ENCODE results near the gene ATP8B1.

The ATP8B1 gene

DNA sequence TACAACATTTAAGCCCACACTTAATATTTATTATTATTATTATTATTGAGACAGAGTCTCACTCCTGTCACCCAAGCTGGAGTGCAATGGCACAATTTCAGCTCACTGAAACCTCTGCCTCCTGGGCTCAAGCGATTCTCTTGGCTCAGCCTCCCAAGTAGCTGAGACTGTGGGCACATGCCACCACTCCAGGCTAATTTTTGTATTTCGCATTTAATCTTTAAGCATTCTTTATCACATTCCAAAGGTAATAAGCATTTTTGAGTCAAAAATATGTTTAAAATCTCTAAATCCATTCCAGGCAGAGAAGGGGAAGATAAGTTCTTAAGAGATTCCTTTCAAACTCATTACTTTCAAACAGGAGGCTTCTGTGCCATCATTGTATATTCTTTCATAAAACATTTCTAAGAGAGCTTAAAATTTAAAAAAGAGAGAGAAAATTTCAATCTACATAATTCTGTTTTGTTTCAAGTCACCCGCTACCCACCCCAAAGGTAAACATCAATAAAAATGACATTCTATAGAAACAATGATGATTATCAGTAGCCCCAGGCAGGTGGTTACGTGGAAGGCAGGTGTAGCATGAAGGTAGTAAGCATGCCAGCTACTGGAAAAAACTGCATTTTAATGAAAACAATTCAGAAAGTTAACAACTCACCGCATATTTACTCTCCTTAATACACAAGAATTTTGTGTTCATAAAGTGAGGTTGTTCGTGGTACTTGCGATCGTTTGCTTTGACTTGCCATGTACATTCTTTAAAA is 97.1 kb downstream of the ATP8B1 start:
- no peak overlapping the region for H3K9ac ChIP-seq (ENCODE audit: low read depth, low read length)
- no peaks in the 10 kb centered on the region for H3K36me3 ChIP-seq (ENCODE audit: insufficient read depth, low read length)
- H3K4me1 ChIP-seq (ENCODE audit: insufficient read depth, low read length), result no peaks in the 10 kb centered on the region
- no peak for DNase-seq
- no peak overlapping the region for H2AFZ ChIP-seq (ENCODE audit: low read depth, low read length)
- no peak overlapping the region for H3K4me3 ChIP-seq (ENCODE audit: low read depth in 1 of 2, low read length in 2 of 2)
- no peaks in the 10 kb centered on the region for H3K27me3 ChIP-seq (ENCODE audit: insufficient read depth, low read length, poor library complexity)
- no peak for ATAC-seq (ENCODE audit: insufficient read depth, low read depth)
- no peak overlapping the region for H3K4me2 ChIP-seq (ENCODE audit: insufficient read depth, low read length)
- H3K27ac ChIP-seq (ENCODE audit: low read length), result no peak overlapping the region
- H4K20me1 ChIP-seq (ENCODE audit: insufficient read depth, low read length), result peaks cover 7% of the 10 kb centered on the region; the same call in 1 of the 2 replicates
- peaks cover 5% of the 10 kb centered on the region; the same call in 1 of the 2 replicates for H3K79me2 ChIP-seq (ENCODE audit: insufficient read depth, low read length)
- no peaks in the 10 kb centered on the region for H3K9me3 ChIP-seq (ENCODE audit: insufficient read depth, low read length, severe bottlenecking)
- no peak for TF ChIP-seq EZH2 (IDR thresholded peaks at IDR 0.05; ENCODE audit: borderline replicate concordance, low read depth, low read length, severe bottlenecking)
- TF ChIP-seq, protein P1, sequence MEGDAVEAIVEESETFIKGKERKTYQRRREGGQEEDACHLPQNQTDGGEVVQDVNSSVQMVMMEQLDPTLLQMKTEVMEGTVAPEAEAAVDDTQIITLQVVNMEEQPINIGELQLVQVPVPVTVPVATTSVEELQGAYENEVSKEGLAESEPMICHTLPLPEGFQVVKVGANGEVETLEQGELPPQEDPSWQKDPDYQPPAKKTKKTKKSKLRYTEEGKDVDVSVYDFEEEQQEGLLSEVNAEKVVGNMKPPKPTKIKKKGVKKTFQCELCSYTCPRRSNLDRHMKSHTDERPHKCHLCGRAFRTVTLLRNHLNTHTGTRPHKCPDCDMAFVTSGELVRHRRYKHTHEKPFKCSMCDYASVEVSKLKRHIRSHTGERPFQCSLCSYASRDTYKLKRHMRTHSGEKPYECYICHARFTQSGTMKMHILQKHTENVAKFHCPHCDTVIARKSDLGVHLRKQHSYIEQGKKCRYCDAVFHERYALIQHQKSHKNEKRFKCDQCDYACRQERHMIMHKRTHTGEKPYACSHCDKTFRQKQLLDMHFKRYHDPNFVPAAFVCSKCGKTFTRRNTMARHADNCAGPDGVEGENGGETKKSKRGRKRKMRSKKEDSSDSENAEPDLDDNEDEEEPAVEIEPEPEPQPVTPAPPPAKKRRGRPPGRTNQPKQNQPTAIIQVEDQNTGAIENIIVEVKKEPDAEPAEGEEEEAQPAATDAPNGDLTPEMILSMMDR (IDR thresholded peaks at IDR 0.05; ENCODE audit: borderline replicate concordance, extremely low read depth, low read length, poor library complexity, severe bottlenecking), result no peak

DNA sequence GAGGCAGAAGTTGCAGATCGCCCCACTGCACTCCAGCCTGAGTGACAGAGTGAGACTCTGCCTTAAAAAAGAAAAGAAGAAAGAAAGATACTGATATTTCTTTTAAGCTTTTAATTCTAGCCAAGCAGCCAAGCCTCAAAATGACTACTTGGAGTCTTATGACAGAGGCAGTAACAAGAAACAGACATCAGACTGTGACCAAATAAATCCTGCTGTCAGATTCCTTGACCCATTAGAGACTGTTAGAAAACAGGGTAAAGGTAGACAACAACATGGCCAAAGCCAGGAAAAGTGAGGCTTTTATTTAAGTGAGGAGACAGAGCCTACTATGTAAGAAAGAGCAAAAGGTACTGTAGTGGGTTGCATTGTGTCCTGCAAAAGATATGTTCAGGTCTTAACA is 98.1 kb downstream of the ATP8B1 start:
- DNase-seq (no peak), ATAC-seq (ENCODE audit: insufficient read depth, low read depth) (no peak)
- peaks cover 5% of the 10 kb centered on the region; the same call in 1 of the 2 replicates for H3K79me2 ChIP-seq (ENCODE audit: insufficient read depth, low read length)
- H2AFZ ChIP-seq (ENCODE audit: low read depth, low read length), result no peak overlapping the region
- no peak overlapping the region for H3K9ac ChIP-seq (ENCODE audit: low read depth, low read length)
- H3K36me3 ChIP-seq (ENCODE audit: insufficient read depth, low read length), result no peaks in the 10 kb centered on the region
- H3K27ac ChIP-seq (ENCODE audit: low read length), result no peak overlapping the region
- H3K4me1 ChIP-seq (ENCODE audit: insufficient read depth, low read length), result no peaks in the 10 kb centered on the region
- H3K4me2 ChIP-seq (ENCODE audit: insufficient read depth, low read length), result no peak overlapping the region
- no peaks in the 10 kb centered on the region for H3K27me3 ChIP-seq (ENCODE audit: insufficient read depth, low read length, poor library complexity)
- H3K4me3 ChIP-seq (ENCODE audit: low read depth in 1 of 2, low read length in 2 of 2), result no peak overlapping the region
- peaks cover 7% of the 10 kb centered on the region; the same call in 1 of the 2 replicates for H4K20me1 ChIP-seq (ENCODE audit: insufficient read depth, low read length)
- TF ChIP-seq EZH2 (IDR thresholded peaks at IDR 0.05; ENCODE audit: borderline replicate concordance, low read depth, low read length, severe bottlenecking), result no peak
- TF ChIP-seq, protein P1 (IDR thresholded peaks at IDR 0.05; ENCODE audit: borderline replicate concordance, extremely low read depth, low read length, poor library complexity, severe bottlenecking), result no peak
- no peaks in the 10 kb centered on the region for H3K9me3 ChIP-seq (ENCODE audit: insufficient read depth, low read length, severe bottlenecking)

DNA sequence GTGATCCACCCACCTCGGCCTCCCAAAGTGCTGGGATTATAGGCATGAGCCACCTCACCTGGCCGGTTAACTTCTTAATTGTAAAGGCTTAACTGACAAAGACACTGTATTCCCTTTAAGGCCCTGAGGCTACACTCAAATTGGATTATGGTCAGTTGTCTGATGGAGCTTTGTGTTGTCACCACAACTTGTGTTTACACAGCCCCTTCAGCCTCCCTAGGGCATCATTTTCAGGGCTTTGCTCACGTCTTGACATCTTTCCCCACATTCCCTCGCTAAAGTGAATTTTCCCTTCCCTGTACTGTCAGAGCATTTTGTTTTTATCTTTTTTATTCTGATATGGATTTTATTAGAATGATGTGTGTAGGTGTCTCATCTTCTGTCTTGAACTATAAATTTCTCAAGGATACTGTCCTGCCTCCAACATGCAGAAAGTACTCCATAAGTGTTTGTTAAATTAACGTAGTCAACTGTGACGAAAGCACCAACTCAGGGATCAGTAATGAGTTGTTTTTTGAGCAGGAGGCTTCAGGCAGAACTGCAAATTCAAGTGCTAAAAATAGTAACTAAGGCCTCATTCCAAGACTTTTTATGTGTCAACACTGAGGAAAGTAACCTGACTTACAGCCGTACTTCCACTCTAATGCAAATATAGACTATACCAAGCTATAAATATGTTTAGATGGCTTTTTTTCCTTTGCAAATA is 104.4 kb downstream of the ATP8B1 start:
- Histone ChIP-seq H4K20me1 (ENCODE audit: insufficient read depth, low read length) (peaks cover 5% of the 10 kb centered on the region; the same call in 1 of the 2 replicates), H3K9me3 (ENCODE audit: insufficient read depth, low read length, severe bottlenecking) (no peaks in the 10 kb centered on the region), H2AFZ (ENCODE audit: low read depth, low read length) (no peak overlapping the region), H3K27me3 (ENCODE audit: insufficient read depth, low read length, poor library complexity) (no peaks in the 10 kb centered on the region), H3K79me2 (ENCODE audit: insufficient read depth, low read length) (peaks cover 4% of the 10 kb centered on the region; the same call in 1 of the 2 replicates), H3K4me1 (ENCODE audit: insufficient read depth, low read length) (no peaks in the 10 kb centered on the region), H3K27ac (ENCODE audit: low read length) (no peak overlapping the region), H3K9ac (ENCODE audit: low read depth, low read length) (no peak overlapping the region), H3K4me2 (ENCODE audit: insufficient read depth, low read length) (no peak overlapping the region), H3K4me3 (ENCODE audit: low read depth in 1 of 2, low read length in 2 of 2) (no peak overlapping the region), H3K36me3 (ENCODE audit: insufficient read depth, low read length) (no peaks in the 10 kb centered on the region)
- ATAC-seq (ENCODE audit: insufficient read depth, low read depth), result no peak
- no peak for DNase-seq
- TF ChIP-seq EZH2 (IDR thresholded peaks at IDR 0.05; ENCODE audit: borderline replicate concordance, low read depth, low read length, severe bottlenecking), result no peak
- TF ChIP-seq, protein P1 (IDR thresholded peaks at IDR 0.05; ENCODE audit: borderline replicate concordance, extremely low read depth, low read length, poor library complexity, severe bottlenecking), result no peak

Data from DND-41 (cell line).